Gastroesophageal sphincter (tissue), 4 donors: Measurements from ENCODE around the gene TOP2B. TPM values are rescaled to one million over a fixed set of nuclear protein-coding genes. Genes with fewer than 3 reads are reported as not detected.
A peak's percentile ranks its signal among the peaks of the same experiment; 100 is the strongest.

Experiments
- ATAC-seq: fragments of 150-250 bp; one replicate; pipeline ENCODE4 v1.9.1; 2016; ENCODE audit warnings: mild to moderate bottlenecking, moderate library complexity
- H3K27ac ChIP-seq, 4 donors: fragments of 200-600 bp; sonication (generic) in 3 of 4; 1 replicate in 3 of 4; 2 replicates in 1 of 4; pipeline ENCODE4 v1.5.1; 2016 to 2019
- H3K27me3 ChIP-seq: fragments of 200-600 bp; sonication (generic); one replicate; pipeline ENCODE4 v1.5.1; 2019
- H3K36me3 ChIP-seq, 2 donors: fragments of 200-600 bp; sonication (generic); one replicate each; pipeline ENCODE4 v1.5.1; 2019; ENCODE audit warnings: control low read depth in 1 of 2
- H3K4me1 ChIP-seq, 3 donors: fragments of 200-600 bp; sonication (generic); 1 replicate in 2 of 3; 2 replicates in 1 of 3; pipeline ENCODE4 v1.5.1; 2016 to 2019; ENCODE audit warnings: control low read depth in 2 of 3
- H3K4me3 ChIP-seq, 2 donors: fragments of 200-600 bp; sonication (generic); one replicate each; pipeline ENCODE4 v1.5.1; 2019; ENCODE audit warnings: mild to moderate bottlenecking in 1 of 2, moderate library complexity in 1 of 2
- H3K9me3 ChIP-seq, 3 donors: fragments of 200-600 bp; sonication (generic); one replicate each; pipeline ENCODE4 v1.5.1; 2017 to 2019; ENCODE audit warnings: control low read depth in 2 of 3
- CTCF ChIP-seq, 4 experiments: fragments of 200-600 bp in 2 of 4; fragments of 450-650 bp in 2 of 4; sonication (generic) in 1 of 4; IDR thresholded peaks; one replicate each; pipeline ENCODE4 v1.5.1; 2017 to 2019; ENCODE audit warnings: antibody characterized with exemption in 4 of 4, mild to moderate bottlenecking in 2 of 4, moderate library complexity in 2 of 4
- EP300 ChIP-seq: sonication (generic); formaldehyde crosslinking; IDR thresholded peaks from one replicate; pipeline ENCODE4 v1.6.1; 2017; ENCODE audit warnings: antibody characterized with exemption, mild to moderate bottlenecking
- POLR2A ChIP-seq, 2 donors: fragments of 450-650 bp; IDR thresholded peaks; one replicate each; pipeline ENCODE4 v1.6.1; 2017; ENCODE audit warnings: antibody characterized with exemption in 2 of 2, mild to moderate bottlenecking in 2 of 2, moderate library complexity in 1 of 2
- POLR2AphosphoS5 ChIP-seq: sonication (generic); formaldehyde crosslinking; IDR thresholded peaks from one replicate; pipeline ENCODE4 v1.6.1; 2017; ENCODE audit warnings: antibody characterized with exemption
- WGBS, 2 donors: methylation state at CpG; one replicate each; pipeline ENCODE4 v1.1.5; 2018; ENCODE audit warnings: low coverage in 1 of 2; 5-methylcytosine and 5-hydroxymethylcytosine counted together
- total RNA-seq, 4 donors: library from RNA; depleted of rRNA; stranded (reverse); fragments of >200 nt; gene quantifications; one replicate each; pipeline ENCODE4 v1.1.0, GENCODE V29; 2016

The TOP2B gene
- total RNA-seq, 4 donors from 2014 or later: 109 to 149 (median 127) TPM

- Histone ChIP-seq H3K36me3 (peaks cover 0 to 61% of the 10 kb centered on the region in 2 donors), H3K27ac (no peak overlapping the region), H3K4me1 (peaks cover 0 to 3% (median 0%) of the 10 kb centered on the region in 3 donors), H3K4me3 (no peak overlapping the region), H3K27me3 (no peaks in the 10 kb centered on the region), H3K9me3 (no peaks in the 10 kb centered on the region)
- ATAC-seq: no peak
- WGBS, 2 donors: 90% methylated on average over 2 of the region's 3 CpGs
- TF ChIP-seq EP300 (no peak), POLR2A (IDR thresholded peaks at IDR 0.05) (no peak), CTCF (IDR thresholded peaks at IDR 0.05) (no peak), POLR2AphosphoS5 (no peak)
Measured at GRCh38 chr3:25581823-25582222, 82.9 kb downstream of the TOP2B start.

- WGBS, 2 donors: 100% methylated on average over 2 to 3 of the region's 7 CpGs
- Histone ChIP-seq H3K36me3 (peaks cover 0 to 62% of the 10 kb centered on the region in 2 donors), H3K27me3 (no peaks in the 10 kb centered on the region), H3K4me1 (no peaks in the 10 kb centered on the region), H3K27ac (no peak overlapping the region), H3K4me3 (no peak overlapping the region), H3K9me3 (no peaks in the 10 kb centered on the region)
- TF ChIP-seq EP300: no peak
- no peak for ATAC-seq
Measured at GRCh38 chr3:25581335-25581734, 83.4 kb downstream of the TOP2B start.

- Histone ChIP-seq H3K36me3 (peaks cover 0 to 70% of the 10 kb centered on the region in 2 donors), H3K9me3 (no peaks in the 10 kb centered on the region), H3K4me1 (no peaks in the 10 kb centered on the region), H3K4me3 (no peak overlapping the region), H3K27me3 (no peaks in the 10 kb centered on the region), H3K27ac (no peak overlapping the region)
- 91 to 96% methylated on average over 3 to 8 of the region's 8 CpGs for WGBS, 2 donors
- TF ChIP-seq EP300 (no peak), CTCF (IDR thresholded peaks at IDR 0.05) (no peak), POLR2A (IDR thresholded peaks at IDR 0.05) (no peak)
- no peak for ATAC-seq
Measured at GRCh38 chr3:25580534-25580933, 84.2 kb downstream of the TOP2B start.

- Histone ChIP-seq H3K27me3 (no peaks in the 10 kb centered on the region), H3K27ac (no peak overlapping the region), H3K4me3 (no peak overlapping the region), H3K36me3 (peaks cover 0 to 67% of the 10 kb centered on the region in 2 donors), H3K9me3 (no peaks in the 10 kb centered on the region), H3K4me1 (peaks cover 0 to 12% (median 9%) of the 10 kb centered on the region in 3 donors)
- WGBS, 2 donors: 95 to 97% methylated on average over 9 to 10 of the region's 10 CpGs
- TF ChIP-seq EP300: no peak
- no peak for TF ChIP-seq POLR2A (IDR thresholded peaks at IDR 0.05)
- TF ChIP-seq POLR2AphosphoS5: no peak
- no peak for TF ChIP-seq CTCF (IDR thresholded peaks at IDR 0.05)
- ATAC-seq: no peak
Measured at GRCh38 chr3:25578059-25578458, 86.6 kb downstream of the TOP2B start.

- TF ChIP-seq CTCF (IDR thresholded peaks at IDR 0.05) (no peak), POLR2AphosphoS5 (no peak), POLR2A (IDR thresholded peaks at IDR 0.05) (no peak), EP300 (no peak)
- H3K36me3 ChIP-seq: peaks cover 0 to 56% of the 10 kb centered on the region in 2 donors
- no peak overlapping the region for H3K4me3 ChIP-seq
- peaks cover 0 to 17% (median 10%) of the 10 kb centered on the region in 3 donors for H3K4me1 ChIP-seq
- peak overlapping the region in 1 of 4 donors; percentile 33 for H3K27ac ChIP-seq
- no peak for ATAC-seq
- H3K27me3 ChIP-seq: no peaks in the 10 kb centered on the region
- WGBS, 2 donors: 79% methylated on average over 12 of the region's 15 CpGs; no CpG with 5 or more reads in 1 of the 2 donors
- no peaks in the 10 kb centered on the region for H3K9me3 ChIP-seq
Measured at GRCh38 chr3:25576831-25577454, 87.8 kb downstream of the TOP2B start.
